Islet of Langerhans (tissue), 1 donor: ENCODE measurements around the gene WDPCP.
A peak's percentile ranks its signal among the peaks of the same experiment; 100 is the strongest.
"Not testable (repeated sequence)": the region's sequence is repeated elsewhere in the genome, so short reads cannot be mapped to it uniquely, and the experiment has no call there.

ENCODE experiments used
- FAIRE-seq: peaks from one replicate; lab custom pipeline; 2011; peaks lifted over from hg19 to GRCh38; lab: Jason Lieb, UNC

WDPCP gene

GRCh38 chr2:63225964-63226686 is 362.2 kb downstream of the WDPCP start:
- FAIRE-seq = no peak

- no peak for FAIRE-seq
These were observed 369.3 kb downstream of the WDPCP start for GRCh38 chr2:63218800-63219526.

GRCh38 chr2:63195310-63195709 is 393.0 kb downstream of the WDPCP start:
- FAIRE-seq = no peak

GRCh38 chr2:63194175-63194574 is 394.1 kb downstream of the WDPCP start:
- no peak for FAIRE-seq

GRCh38 chr2:63192889-63193774 is 395.1 kb downstream of the WDPCP start:
- peak; percentile 73 for FAIRE-seq

GRCh38 chr2:63192169-63192888 is 395.9 kb downstream of the WDPCP start:
- no peak for FAIRE-seq

- no peak for FAIRE-seq
These were observed 399.3 kb downstream of the WDPCP start for GRCh38 chr2:63189026-63189425.

GRCh38 chr2:63186331-63186730 is 401.9 kb downstream of the WDPCP start:
- FAIRE-seq = no peak

GRCh38 chr2:63163161-63163820 is 425.0 kb downstream of the WDPCP start:
- FAIRE-seq = no peak

GRCh38 chr2:63159262-63159661 is 429.0 kb downstream of the WDPCP start:
- FAIRE-seq = no peak

- FAIRE-seq = not testable (repeated sequence)
These were observed 451.6 kb downstream of the WDPCP start for GRCh38 chr2:63136683-63137082.

- no peak for FAIRE-seq
These were observed 456.3 kb downstream of the WDPCP start for GRCh38 chr2:63132020-63132419.

GRCh38 chr2:63131196-63131595 is 457.1 kb downstream of the WDPCP start:
- no peak for FAIRE-seq

- no peak for FAIRE-seq
These were observed 460.7 kb downstream of the WDPCP start for GRCh38 chr2:63127594-63127993.

- no peak for FAIRE-seq
These were observed 463.4 kb downstream of the WDPCP start for GRCh38 chr2:63124850-63125249.

GRCh38 chr2:63124218-63124617 is 464.1 kb downstream of the WDPCP start:
- no peak for FAIRE-seq

- no peak for FAIRE-seq
These were observed 465.4 kb downstream of the WDPCP start for GRCh38 chr2:63122921-63123320.

- FAIRE-seq = no peak
These were observed 467.0 kb downstream of the WDPCP start for GRCh38 chr2:63121055-63121834.

GRCh38 chr2:63118821-63119220 is 469.5 kb downstream of the WDPCP start:
- FAIRE-seq = no peak

- FAIRE-seq = no peak
These were observed 483.8 kb downstream of the WDPCP start for GRCh38 chr2:63104482-63104881.

- FAIRE-seq = no peak
These were observed 486.3 kb downstream of the WDPCP start for GRCh38 chr2:63101954-63102353.
